Measurements from ENCODE around the gene POMT2.
"Not testable (repeated sequence)": the region's sequence is repeated elsewhere in the genome, so short reads cannot be mapped to it uniquely, and the experiment has no call there.

POMT2 gene

GRCh38 chr14:77299771-77300170, 20.9 kb downstream of the POMT2 start:
- no peak for DNase-seq

- no peak for DNase-seq
These were observed 23.8 kb downstream of the POMT2 start for GRCh38 chr14:77296906-77297305.

- DNase-seq: no peak
These were observed 24.5 kb downstream of the POMT2 start for GRCh38 chr14:77296155-77296554.

- DNase-seq: no peak
These were observed 30.0 kb downstream of the POMT2 start for GRCh38 chr14:77290705-77291104.

GRCh38 chr14:77286576-77286975, 34.1 kb downstream of the POMT2 start:
- no peak for DNase-seq

- DNase-seq: no peak
These were observed 36.2 kb downstream of the POMT2 start for GRCh38 chr14:77284466-77284865.

GRCh38 chr14:77284066-77284465, 36.6 kb downstream of the POMT2 start:
- no peak for DNase-seq

- DNase-seq: no peak
These were observed 38.8 kb downstream of the POMT2 start for GRCh38 chr14:77281852-77282410.

- not testable (repeated sequence) for DNase-seq
These were observed 39.8 kb downstream of the POMT2 start for GRCh38 chr14:77280921-77281320.

GRCh38 chr14:77279719-77280118, 41.0 kb downstream of the POMT2 start:
- DNase-seq: no peak

GRCh38 chr14:77278461-77279230, 42.0 kb downstream of the POMT2 start:
- DNase-seq: no peak

GRCh38 chr14:77276959-77277358, 43.7 kb downstream of the POMT2 start:
- no peak for DNase-seq

- no peak for DNase-seq
These were observed 44.3 kb downstream of the POMT2 start for GRCh38 chr14:77276295-77276935.

- DNase-seq: no peak
These were observed 45.1 kb downstream of the POMT2 start for GRCh38 chr14:77275601-77276017.

GRCh38 chr14:77275041-77275580, 45.6 kb downstream of the POMT2 start:
- no peak for DNase-seq

- no peak for DNase-seq
These were observed 46.9 kb downstream of the POMT2 start for GRCh38 chr14:77273796-77274195.

GRCh38 chr14:77272261-77272660, 48.4 kb downstream of the POMT2 start:
- no peak for DNase-seq

GRCh38 chr14:77271113-77271710, 49.5 kb downstream of the POMT2 start, which contains the start of gene NGB:
TSS of gene NGB (minus strand) at chr14:77271206. CDS start at chr14:77270937, 269 bp downstream.
- DNase-seq: no peak

- no peak for DNase-seq
These were observed 50.1 kb downstream of the POMT2 start for GRCh38 chr14:77270361-77271112.

- DNase-seq: no peak
These were observed 51.6 kb downstream of the POMT2 start for GRCh38 chr14:77268989-77269600.

GRCh38 chr14:77267937-77268699, 52.6 kb downstream of the POMT2 start:
- DNase-seq: no peak
